D341Med (cell line): ENCODE measurements around the gene MT1G.

Source experiments
- DNase-seq: peaks from one replicate; pipeline ENCODE4 v3.0.0; 2012; ENCODE audit warnings: low spot score

MT1G gene

DNA sequence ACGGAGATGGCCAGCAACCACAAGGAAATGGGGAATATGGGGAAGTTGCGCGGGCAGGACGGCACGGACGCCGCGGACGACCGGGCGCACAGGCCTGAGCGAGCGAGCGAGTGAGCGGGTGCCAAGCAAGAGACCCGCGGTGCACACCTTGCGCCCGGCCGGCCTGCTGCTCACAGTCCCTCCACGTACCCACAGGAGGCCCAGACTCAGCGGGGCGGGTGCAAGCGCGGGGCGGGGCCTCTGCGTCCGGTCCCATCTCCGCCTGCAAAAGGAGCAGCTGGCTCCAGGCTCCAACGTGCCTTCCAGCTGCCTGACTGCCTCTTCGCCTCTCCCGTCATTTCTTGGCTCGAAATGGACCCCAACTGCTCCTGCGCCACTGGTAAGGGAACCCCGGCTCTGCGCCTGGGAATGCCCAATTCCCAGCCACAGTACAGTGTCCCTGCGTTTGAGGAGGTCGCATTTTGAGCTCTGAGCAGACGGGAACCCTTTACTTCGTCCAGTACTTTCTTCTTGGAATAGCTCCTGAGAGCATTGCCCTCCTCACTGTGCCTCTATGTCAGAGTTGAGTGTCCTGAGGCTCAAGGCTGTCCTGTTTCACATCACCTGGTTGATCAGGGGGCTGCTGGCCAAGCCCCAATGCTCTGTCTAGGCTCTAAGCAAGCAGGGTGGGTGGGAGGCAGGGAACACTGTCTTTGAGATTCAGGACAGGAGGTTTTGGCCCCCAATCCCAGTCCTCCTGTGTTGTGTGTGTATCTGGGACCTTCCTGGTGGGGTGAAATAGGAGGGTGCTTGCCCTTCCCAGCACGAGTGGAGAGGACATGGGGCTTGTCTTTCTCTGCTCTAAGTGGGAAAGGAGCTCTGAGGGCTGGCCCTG lies 50.4 kb downstream of the MT1G start:
- no peak for DNase-seq
